HCT116 (cell line): Measurements from ENCODE around the gene CDH23. TPM values are rescaled to one million over a fixed set of nuclear protein-coding genes. Genes with fewer than 3 reads are reported as not detected.

Experiments
- ATAC-seq: fragments of 200-7000 bp; cut with Tn5 transposase; 2 replicates; pipeline ENCODE4 v1.9.1; 2020; ENCODE audit warnings: mild to moderate bottlenecking, moderate library complexity
- BruUV-seq: library from RNA; stranded (reverse); fragments of 400-500 nt; replicated peaks from 2 replicates; lab custom pipeline; 2021; lab: Mats Ljungman, UMichigan
- CTCF ChIA-PET: fragments of 300-600 bp; sonication (Branson Sonifier 250); formaldehyde crosslinking; loops from one replicate; lab custom pipeline; 2021; ENCODE audit warnings: antibody characterized with exemption; lab: Charles Lee
- POLR2A ChIA-PET: fragments of 300-600, 350-600 bp; sonication (Branson Sonifier 250); formaldehyde crosslinking; loops from one replicate; lab custom pipeline; 2021; ENCODE audit warnings: antibody characterized with exemption; lab: Charles Lee
- RAD21 ChIA-PET, 2 experiments: fragments of 300-600 bp; sonication (Branson Sonifier 250); formaldehyde crosslinking; loops; one replicate each; lab custom pipeline; 2023; ENCODE audit warnings: low total read pairs in 2 of 2; ENCODE audit not compliant: uncharacterized antibody in 2 of 2, unreplicated experiment in 2 of 2, low non-redundant PET in 1 of 2; lab: Charles Lee
- DNase-seq: peaks from one replicate; pipeline ENCODE4 v3.0.0-alpha.2; 2010; ENCODE audit warnings: low read depth, low spot score
- H2AFZ ChIP-seq: fragments of 200-600 bp; shearing (Covaris generic), sonication (generic); 2 replicates; pipeline ENCODE4 v1.6.1; 2017; ENCODE audit warnings: low read depth, mixed run types, mixed read lengths, antibody characterized with exemption, low read length; ENCODE audit not compliant: poor library complexity, severe bottlenecking
- H3K27ac ChIP-seq: 2 replicates; pipeline ENCODE4 v1.5.1; 2012; ENCODE audit warnings: low read depth, low read length
- H3K27me3 ChIP-seq: fragments of 200-600 bp; sonication (generic); 2 replicates; pipeline ENCODE4 v1.6.1; 2016; ENCODE audit warnings: mixed run types, low read length, mixed read lengths; ENCODE audit not compliant: insufficient read depth
- H3K36me3 ChIP-seq, 2 experiments: fragments of 200-500 bp in 1 of 2; fragments of 200-600 bp in 1 of 2; sonication (Bioruptor generic) in 1 of 2; sonication (generic) in 1 of 2; 2 replicates each; pipeline versions ENCODE4 v1.5.1 to v1.6.1; 2014 to 2016; ENCODE audit warnings: low read length in 2 of 2, inconsistent platforms in 1 of 2, mixed read lengths in 1 of 2, mixed run types in 1 of 2; ENCODE audit not compliant: insufficient read depth in 2 of 2, control insufficient read depth in 1 of 2
- H3K4me1 ChIP-seq, 2 experiments: fragments of 200-600 bp in 1 of 2; sonication (generic) in 1 of 2; 2 replicates each; pipeline versions ENCODE4 v1.5.1 to v1.6.1; 2012 to 2017; ENCODE audit warnings: low read length in 2 of 2, inconsistent platforms in 1 of 2, mild to moderate bottlenecking in 1 of 2, mixed read lengths in 1 of 2, mixed run types in 1 of 2, moderate library complexity in 1 of 2; ENCODE audit not compliant: insufficient read depth in 2 of 2, control insufficient read depth in 1 of 2
- H3K4me2 ChIP-seq: fragments of 200-600 bp; sonication (generic); 2 replicates; pipeline ENCODE4 v1.6.1; 2017; ENCODE audit warnings: mixed run types, low read length, mixed read lengths
- H3K4me3 ChIP-seq, 2 experiments: fragments of 200-600 bp in 1 of 2; sonication (generic) in 1 of 2; replicated peaks in 1 of 2; 2 replicates each; pipeline ENCODE4 v1.5.1; 2011 to 2016; ENCODE audit warnings: low read length in 2 of 2, control low read depth in 1 of 2, low read depth in 1 of 2, mild to moderate bottlenecking in 1 of 2, mixed read lengths in 1 of 2, mixed run types in 1 of 2
- H3K79me2 ChIP-seq: fragments of 200-600 bp; sonication (generic); 2 replicates; pipeline ENCODE4 v1.6.1; 2017; ENCODE audit warnings: mild to moderate bottlenecking, mixed run types, low read length, moderate library complexity, mixed read lengths; ENCODE audit not compliant: insufficient read depth
- H3K9ac ChIP-seq: fragments of 200-600 bp; sonication (generic); 2 replicates; pipeline ENCODE4 v1.6.1; 2016; ENCODE audit warnings: low read length, mixed read lengths
- H3K9me2 ChIP-seq: fragments of 200-600 bp; sonication (generic), shearing (Covaris generic); 2 replicates; pipeline ENCODE4 v1.6.1; 2017; ENCODE audit warnings: mixed run types, mild to moderate bottlenecking, moderate library complexity; ENCODE audit not compliant: insufficient read depth
- H3K9me3 ChIP-seq, 2 experiments: fragments of 200-500 bp in 1 of 2; fragments of 200-600 bp in 1 of 2; sonication (Bioruptor generic) in 1 of 2; sonication (generic) in 1 of 2; 2 replicates each; pipeline ENCODE4 v1.6.1; 2014 to 2017; ENCODE audit warnings: low read length in 2 of 2, mixed read lengths in 2 of 2, inconsistent platforms in 1 of 2, low read depth in 1 of 2, mild to moderate bottlenecking in 1 of 2, mixed run types in 1 of 2, moderate library complexity in 1 of 2; ENCODE audit not compliant: control insufficient read depth in 1 of 2, insufficient read depth in 1 of 2
- H4K20me1 ChIP-seq: fragments of 200-600 bp; sonication (generic), shearing (Covaris generic); 2 replicates; pipeline ENCODE4 v1.6.1; 2017; ENCODE audit warnings: mixed run types, mild to moderate bottlenecking, moderate library complexity; ENCODE audit not compliant: insufficient read depth
- ELF1 ChIP-seq: IDR thresholded peaks from 2 replicates; pipeline ENCODE4 v1.6.1; 2012; ENCODE audit warnings: low read depth, borderline replicate concordance
- EZH2phosphoT487 ChIP-seq: fragments of 200-600 bp; IDR thresholded peaks from 2 replicates; pipeline ENCODE4 v1.6.1; 2018; ENCODE audit warnings: antibody characterized with exemption, borderline replicate concordance
- RAD21 ChIP-seq: IDR thresholded peaks from 2 replicates; pipeline ENCODE4 v1.6.1; 2012; ENCODE audit warnings: low read depth, mild to moderate bottlenecking
- REST ChIP-seq: IDR thresholded peaks from 2 replicates; pipeline ENCODE4 v1.6.1; 2012; ENCODE audit warnings: low read depth
- SRF ChIP-seq: IDR thresholded peaks from 2 replicates; pipeline ENCODE4 v1.6.1; 2012; ENCODE audit warnings: low read depth
- ZBTB33 ChIP-seq: IDR thresholded peaks from 2 replicates; pipeline ENCODE4 v1.6.1; 2011; ENCODE audit warnings: mild to moderate bottlenecking, low read length, moderate library complexity; ENCODE audit not compliant: insufficient replicate concordance; ENCODE audit errors: extremely low read depth
- ZFX ChIP-seq: fragments of 450-650 bp; IDR thresholded peaks from 2 replicates; pipeline ENCODE4 v1.6.1; 2017
- intact Hi-C: fragments of 100-400 bp; cut with micrococcal nuclease; formaldehyde crosslinking; loops from 2 replicates; pipeline ENCODE4 v1.10.0; 2022
- total RNA-seq: library from RNA; stranded (reverse); gene quantifications from one replicate; pipeline ENCODE4 v1.2.1, GENCODE V29; 2021; ENCODE audit not compliant: unreplicated experiment
- TF ChIP-seq, protein P1 (sequence below): IDR thresholded peaks from 2 replicates; pipeline ENCODE4 v1.6.1; 2012

The CDH23 gene
- total RNA-seq, 1 experiment from 2014 or later, result not detected

DNA sequence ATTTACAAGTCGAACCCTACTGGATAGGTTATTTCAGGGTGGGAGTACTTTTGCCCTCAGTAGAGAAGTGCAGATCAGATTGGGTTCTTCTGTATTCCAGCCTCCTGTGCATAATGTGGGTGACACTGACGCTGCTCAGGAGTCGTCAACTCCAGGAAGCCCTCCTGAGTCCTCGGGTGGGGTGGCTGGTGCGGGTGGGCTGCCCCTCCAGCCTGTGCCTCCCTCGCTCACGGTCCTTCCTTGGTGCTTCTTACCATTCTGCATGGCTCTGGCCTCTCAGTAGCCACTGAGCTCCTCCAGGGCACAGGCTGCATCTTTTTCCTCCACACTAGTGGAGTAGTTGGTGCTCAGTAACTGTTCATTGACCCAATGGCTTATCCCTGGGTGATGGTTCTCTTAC lies 4.3 kb downstream of the CDH23 start:
- ChIA-PET CTCF (no interaction called here), POLR2A (no interaction called here), RAD21 (no interaction called here)
- Histone ChIP-seq H3K9me2 (no peaks in the 10 kb centered on the region), H3K9ac (no peak overlapping the region), H2AFZ (no peak overlapping the region), H4K20me1 (no peaks in the 10 kb centered on the region), H3K4me1 (no peaks in the 10 kb centered on the region), H3K27me3 (no peaks in the 10 kb centered on the region), H3K36me3 (no peaks in the 10 kb centered on the region), H3K4me3 (no peak overlapping the region), H3K27ac (no peak overlapping the region), H3K4me2 (no peak overlapping the region), H3K79me2 (no peaks in the 10 kb centered on the region), H3K9me3 (no peaks in the 10 kb centered on the region)
- ATAC-seq (no peak), DNase-seq (no peak)
- intact Hi-C loops, result no loop called here
- BruUV-seq, result no TSS peak
- TF ChIP-seq EZH2phosphoT487 (no peak), SRF (no peak), RAD21 (no peak), REST (no peak), ZFX (no peak), ELF1 (no peak), ZBTB33 (no peak)
- TF ChIP-seq, protein P1, sequence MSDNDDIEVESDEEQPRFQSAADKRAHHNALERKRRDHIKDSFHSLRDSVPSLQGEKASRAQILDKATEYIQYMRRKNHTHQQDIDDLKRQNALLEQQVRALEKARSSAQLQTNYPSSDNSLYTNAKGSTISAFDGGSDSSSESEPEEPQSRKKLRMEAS, result no peak
